ENCODE results near the gene PDE6G.

GRCh38 chr17:81690549-81690948 is 34.2 kb upstream of the PDE6G start:
- TF ChIP-seq CTCF (IDR thresholded peaks at IDR 0.05) (no peak), POLR2A (IDR thresholded peaks at IDR 0.05) (no peak), EP300 (IDR thresholded peaks at IDR 0.05) (no peak)

Measured in suprapubic skin (tissue), 3 donors.